SK-N-SH (cell line): ENCODE data around the gene SYNM. TPM values are rescaled to one million over a fixed set of nuclear protein-coding genes. Genes with fewer than 3 reads are reported as not detected.

ENCODE experiments used
- CTCF ChIA-PET: fragments of 300-600, 350-600 bp; formaldehyde crosslinking; extraction: SDS; loops from one replicate; lab custom pipeline; 2021; lab: Yijun Ruan, JAX
- POLR2A ChIA-PET: fragments of 350-600 bp; sonication (Branson Sonifier 250); formaldehyde crosslinking; extraction: SDS; loops from one replicate; lab custom pipeline; 2020; ENCODE audit warnings: antibody characterized with exemption, inconsistent platforms; lab: Yijun Ruan, JAX
- DNase-seq: peaks from one replicate; pipeline ENCODE4 v3.0.0; 2012
- H2AFZ ChIP-seq: fragments of 200-600 bp; sonication (generic); 2 replicates; pipeline ENCODE4 v1.8.1; 2016; ENCODE audit warnings: antibody characterized with exemption, mild to moderate bottlenecking, low read depth
- H3F3A ChIP-seq: fragments of 200-600 bp; sonication (generic); replicated peaks from 2 replicates; pipeline ENCODE3; 2016; ENCODE audit warnings: antibody characterized with exemption, mild to moderate bottlenecking; ENCODE audit not compliant: insufficient read depth
- H3K27ac ChIP-seq, 2 experiments: fragments of 200-500 bp in 1 of 2; fragments of 200-600 bp in 1 of 2; sonication (Bioruptor generic) in 1 of 2; sonication (generic), shearing (Covaris generic) in 1 of 2; 2 replicates each; pipeline versions ENCODE4 v1.5.1 to v1.6.1; 2014 to 2016; ENCODE audit warnings: low read depth in 2 of 2, inconsistent platforms in 1 of 2, low read length in 1 of 2, mild to moderate bottlenecking in 1 of 2, mixed read lengths in 1 of 2
- H3K27me3 ChIP-seq: fragments of 200-600 bp; sonication (generic), shearing (Covaris generic); 2 replicates; pipeline ENCODE4 v1.6.1; 2016; ENCODE audit warnings: mixed run types; ENCODE audit not compliant: insufficient read depth
- H3K36me3 ChIP-seq, 2 experiments: fragments of 200-500 bp in 1 of 2; fragments of 200-600 bp in 1 of 2; sonication (Bioruptor generic) in 1 of 2; sonication (generic) in 1 of 2; replicated peaks in 1 of 2; 2 replicates each; pipeline versions ENCODE3 to v1.5.1; 2014 to 2016; ENCODE audit warnings: low read length in 1 of 2, mild to moderate bottlenecking in 1 of 2; ENCODE audit not compliant: insufficient read depth in 2 of 2, control insufficient read depth in 1 of 2
- H3K4me1 ChIP-seq, 2 experiments: fragments of 200-500 bp in 1 of 2; fragments of 200-600 bp in 1 of 2; sonication (Bioruptor generic) in 1 of 2; sonication (generic), shearing (Covaris generic) in 1 of 2; 2 replicates each; pipeline versions ENCODE4 v1.5.1 to v1.6.1; 2014 to 2016; ENCODE audit warnings: low read depth in 1 of 2, low read length in 1 of 2, mixed run types in 1 of 2; ENCODE audit not compliant: insufficient read depth in 2 of 2, control insufficient read depth in 1 of 2
- H3K4me2 ChIP-seq: fragments of 200-600 bp; sonication (generic), shearing (Covaris generic); 2 replicates; pipeline ENCODE4 v1.6.1; 2017; ENCODE audit warnings: mixed run types
- H3K4me3 ChIP-seq, 2 experiments: fragments of 200-500 bp in 1 of 2; fragments of 200-600 bp in 1 of 2; sonication (Bioruptor generic) in 1 of 2; sonication (generic), shearing (Covaris generic) in 1 of 2; 2 replicates each; pipeline versions ENCODE4 v1.5.1 to v1.8.1; 2014 to 2016; ENCODE audit warnings: low read depth in 2 of 2, inconsistent platforms in 1 of 2, low read length in 1 of 2, mild to moderate bottlenecking in 1 of 2, mixed read lengths in 1 of 2, moderate library complexity in 1 of 2
- H3K79me2 ChIP-seq: fragments of 200-600 bp; sonication (generic); 2 replicates; pipeline ENCODE4 v1.8.1; 2017; ENCODE audit warnings: mild to moderate bottlenecking; ENCODE audit not compliant: insufficient read depth
- H3K9ac ChIP-seq: fragments of 200-600 bp; sonication (generic); 2 replicates; pipeline ENCODE4 v1.6.1; 2017; ENCODE audit warnings: mixed run types
- H3K9me2 ChIP-seq: fragments of 200-600 bp; sonication (generic); 2 replicates; pipeline ENCODE4 v1.6.1; 2017; ENCODE audit warnings: mixed run types
- H3K9me3 ChIP-seq: fragments of 200-600 bp; sonication (generic); 2 replicates; pipeline ENCODE4 v1.6.1; 2017; ENCODE audit warnings: mixed run types, mild to moderate bottlenecking, moderate library complexity
- H4K20me1 ChIP-seq: fragments of 200-600 bp; sonication (generic); 2 replicates; pipeline ENCODE4 v1.6.1; 2017; ENCODE audit warnings: mild to moderate bottlenecking, mixed run types; ENCODE audit not compliant: insufficient read depth
- EZH2phosphoT487 ChIP-seq: fragments of 200-600 bp; sonication (generic); IDR thresholded peaks from 2 replicates; pipeline ENCODE4 v1.6.1; 2017; ENCODE audit warnings: low read depth, mixed run types, mild to moderate bottlenecking, antibody characterized with exemption, moderate library complexity, borderline replicate concordance
- GABPA ChIP-seq: IDR thresholded peaks from 2 replicates; pipeline ENCODE4 v1.4.0; 2012; ENCODE audit warnings: low read depth, mild to moderate bottlenecking
- GATA2 ChIP-seq: sonication (generic); formaldehyde crosslinking; IDR thresholded peaks from 2 replicates; pipeline ENCODE4 v1.5.0; 2020; ENCODE audit warnings: mild to moderate bottlenecking, missing genetic modification reagents
- JUND ChIP-seq: IDR thresholded peaks from 2 replicates; pipeline ENCODE4 v1.4.0; 2012
- NFIC ChIP-seq: IDR thresholded peaks from 2 replicates; pipeline ENCODE4 v1.4.0; 2012; ENCODE audit warnings: borderline replicate concordance
- RCOR1 ChIP-seq: fragments of 150-350 bp; IDR thresholded peaks from 2 replicates; pipeline ENCODE4 v1.6.1; 2017; ENCODE audit warnings: antibody characterized with exemption, low read length
- RFX5 ChIP-seq: IDR thresholded peaks from 2 replicates; pipeline ENCODE4 v1.6.1; 2012; ENCODE audit warnings: mild to moderate bottlenecking, improper control_type of control experiment, low read length
- WGBS: methylation state at CpG from one replicate; pipeline ENCODE4 v1.1.6; 2017; ENCODE audit warnings: low lambda C conversion rate; 5-methylcytosine and 5-hydroxymethylcytosine counted together
- polyA plus RNA-seq, 3 experiments: library from polyadenylated mRNA; depleted of rRNA; stranded (reverse); fragments of >200 nt; gene quantifications; 2 replicates each; pipeline ENCODE4 v1.2.3, GENCODE V29; 2012
- TF ChIP-seq, protein P1 (sequence below): IDR thresholded peaks from 2 replicates; pipeline ENCODE4 v1.6.1; 2012; ENCODE audit warnings: mild to moderate bottlenecking, low read depth, low read length, moderate library complexity
- TF ChIP-seq, protein P2 (sequence below): fragments of 200-600 bp; sonication (generic); IDR thresholded peaks from 2 replicates; pipeline ENCODE4 v1.6.1; 2017; ENCODE audit warnings: antibody characterized with exemption, mild to moderate bottlenecking, moderate library complexity

Gene SYNM
- polyA plus RNA-seq, 1 of the 3 experiments (the other 2 are of a cell fraction), result 5.0 TPM

DNA sequence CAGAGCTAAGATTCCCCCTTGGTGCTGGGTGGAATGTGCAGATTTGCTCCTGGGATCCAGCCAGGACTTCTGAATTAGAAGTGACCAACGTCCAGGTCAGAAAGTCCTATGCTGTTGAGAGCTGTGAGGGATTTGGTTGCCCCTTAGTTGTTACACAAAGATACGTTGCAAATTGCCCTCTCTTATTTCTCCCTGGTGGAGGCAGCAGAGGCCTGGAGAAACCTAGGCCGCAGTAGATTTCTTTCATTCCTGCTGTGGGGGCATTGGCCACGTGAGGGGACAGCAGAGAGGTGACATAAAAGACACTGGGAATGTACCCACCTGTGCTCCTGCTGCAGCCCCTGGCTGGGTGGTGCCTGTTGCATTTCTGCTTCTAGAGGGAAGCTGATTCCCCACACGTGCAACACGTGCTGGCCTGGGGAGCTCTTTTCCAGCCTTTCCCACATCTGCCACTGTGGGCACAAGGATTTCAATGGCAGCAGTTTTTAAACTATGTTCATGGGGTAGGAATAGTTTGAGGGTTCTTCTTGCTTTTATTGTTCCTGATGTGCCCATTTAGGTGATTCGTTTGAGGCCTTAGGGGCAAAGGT, 65.7 kb downstream of the SYNM start:
- DNase-seq, result no peak

DNA sequence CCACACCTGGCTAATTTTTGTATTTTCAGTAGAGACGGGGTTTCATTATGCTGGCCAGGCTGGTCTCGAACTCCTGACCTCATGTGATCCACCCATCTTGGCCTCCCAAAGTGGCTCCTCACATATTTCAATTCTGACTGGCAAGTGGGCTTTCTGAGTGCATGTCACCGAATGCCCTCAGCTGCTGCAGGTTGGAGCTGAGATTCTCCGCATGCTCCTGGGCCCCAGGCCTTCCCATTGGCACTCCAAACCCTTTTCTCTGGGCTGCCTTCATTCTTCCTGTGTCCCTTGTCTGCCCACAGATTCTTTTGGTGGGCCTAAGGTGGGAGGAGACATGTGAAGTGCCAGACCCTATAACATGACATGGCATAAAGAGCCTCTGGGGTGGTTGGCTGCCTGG, 67.3 kb downstream of the SYNM start:
- H4K20me1 ChIP-seq, result no peaks in the 10 kb centered on the region
- no peaks in the 10 kb centered on the region for H3K9me3 ChIP-seq
- H3K36me3 ChIP-seq, result no peaks in the 10 kb centered on the region
- H3K4me2 ChIP-seq, result no peak overlapping the region
- CTCF ChIA-PET, result interaction anchor here (1.0 kb wide), 1 partner anchor 29 kb away, joined by 3 read pairs; no protein-coding TSS in a partner anchor
- TF ChIP-seq, protein P1, sequence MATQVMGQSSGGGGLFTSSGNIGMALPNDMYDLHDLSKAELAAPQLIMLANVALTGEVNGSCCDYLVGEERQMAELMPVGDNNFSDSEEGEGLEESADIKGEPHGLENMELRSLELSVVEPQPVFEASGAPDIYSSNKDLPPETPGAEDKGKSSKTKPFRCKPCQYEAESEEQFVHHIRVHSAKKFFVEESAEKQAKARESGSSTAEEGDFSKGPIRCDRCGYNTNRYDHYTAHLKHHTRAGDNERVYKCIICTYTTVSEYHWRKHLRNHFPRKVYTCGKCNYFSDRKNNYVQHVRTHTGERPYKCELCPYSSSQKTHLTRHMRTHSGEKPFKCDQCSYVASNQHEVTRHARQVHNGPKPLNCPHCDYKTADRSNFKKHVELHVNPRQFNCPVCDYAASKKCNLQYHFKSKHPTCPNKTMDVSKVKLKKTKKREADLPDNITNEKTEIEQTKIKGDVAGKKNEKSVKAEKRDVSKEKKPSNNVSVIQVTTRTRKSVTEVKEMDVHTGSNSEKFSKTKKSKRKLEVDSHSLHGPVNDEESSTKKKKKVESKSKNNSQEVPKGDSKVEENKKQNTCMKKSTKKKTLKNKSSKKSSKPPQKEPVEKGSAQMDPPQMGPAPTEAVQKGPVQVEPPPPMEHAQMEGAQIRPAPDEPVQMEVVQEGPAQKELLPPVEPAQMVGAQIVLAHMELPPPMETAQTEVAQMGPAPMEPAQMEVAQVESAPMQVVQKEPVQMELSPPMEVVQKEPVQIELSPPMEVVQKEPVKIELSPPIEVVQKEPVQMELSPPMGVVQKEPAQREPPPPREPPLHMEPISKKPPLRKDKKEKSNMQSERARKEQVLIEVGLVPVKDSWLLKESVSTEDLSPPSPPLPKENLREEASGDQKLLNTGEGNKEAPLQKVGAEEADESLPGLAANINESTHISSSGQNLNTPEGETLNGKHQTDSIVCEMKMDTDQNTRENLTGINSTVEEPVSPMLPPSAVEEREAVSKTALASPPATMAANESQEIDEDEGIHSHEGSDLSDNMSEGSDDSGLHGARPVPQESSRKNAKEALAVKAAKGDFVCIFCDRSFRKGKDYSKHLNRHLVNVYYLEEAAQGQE, result no peak
- no peak for TF ChIP-seq JUND
- no peak for TF ChIP-seq NFIC
- no peak for TF ChIP-seq RFX5
- TF ChIP-seq GABPA, result no peak
- TF ChIP-seq RCOR1, result no peak
- no peak overlapping the region for H3K4me3 ChIP-seq
- DNase-seq, result no peak
- 93% methylated on average over 4 of the region's 4 CpGs for WGBS
- peaks cover 14 to 16% of the 10 kb centered on the region in 2 experiments for H3K4me1 ChIP-seq
- no peak overlapping the region for H2AFZ ChIP-seq
- peaks cover 8% of the 10 kb centered on the region for H3F3A ChIP-seq
- H3K27ac ChIP-seq, result no peak overlapping the region
- H3K27me3 ChIP-seq, result no peaks in the 10 kb centered on the region
- no peak overlapping the region for H3K9ac ChIP-seq
- POLR2A ChIA-PET, result interaction anchor here (0.7 kb wide), 1 partner anchor 41 kb away, joined by 3 read pairs; no protein-coding TSS in a partner anchor
- no peaks in the 10 kb centered on the region for H3K79me2 ChIP-seq
- H3K9me2 ChIP-seq, result no peaks in the 10 kb centered on the region

More for the DNA sequence above, 65.7 kb downstream of the SYNM start:
- Histone ChIP-seq H3K4me3 (no peak overlapping the region), H3F3A (peaks cover 5% of the 10 kb centered on the region), H3K27me3 (no peaks in the 10 kb centered on the region), H3K4me1 (peaks cover 5 to 11% of the 10 kb centered on the region in 2 experiments; a peak in 3 of 4 replicates), H2AFZ (no peak overlapping the region), H3K36me3 (no peaks in the 10 kb centered on the region), H3K9me3 (no peaks in the 10 kb centered on the region), H3K9me2 (no peaks in the 10 kb centered on the region), H3K4me2 (no peak overlapping the region), H3K27ac (peak overlapping the region in 1 of 2 experiments; percentile 5; a peak in 1 of 4 replicates), H4K20me1 (no peaks in the 10 kb centered on the region), H3K9ac (no peak overlapping the region)
- POLR2A ChIA-PET, result no interaction called here
- 90% methylated on average over 7 of the region's 7 CpGs for WGBS
- TF ChIP-seq, protein P2, sequence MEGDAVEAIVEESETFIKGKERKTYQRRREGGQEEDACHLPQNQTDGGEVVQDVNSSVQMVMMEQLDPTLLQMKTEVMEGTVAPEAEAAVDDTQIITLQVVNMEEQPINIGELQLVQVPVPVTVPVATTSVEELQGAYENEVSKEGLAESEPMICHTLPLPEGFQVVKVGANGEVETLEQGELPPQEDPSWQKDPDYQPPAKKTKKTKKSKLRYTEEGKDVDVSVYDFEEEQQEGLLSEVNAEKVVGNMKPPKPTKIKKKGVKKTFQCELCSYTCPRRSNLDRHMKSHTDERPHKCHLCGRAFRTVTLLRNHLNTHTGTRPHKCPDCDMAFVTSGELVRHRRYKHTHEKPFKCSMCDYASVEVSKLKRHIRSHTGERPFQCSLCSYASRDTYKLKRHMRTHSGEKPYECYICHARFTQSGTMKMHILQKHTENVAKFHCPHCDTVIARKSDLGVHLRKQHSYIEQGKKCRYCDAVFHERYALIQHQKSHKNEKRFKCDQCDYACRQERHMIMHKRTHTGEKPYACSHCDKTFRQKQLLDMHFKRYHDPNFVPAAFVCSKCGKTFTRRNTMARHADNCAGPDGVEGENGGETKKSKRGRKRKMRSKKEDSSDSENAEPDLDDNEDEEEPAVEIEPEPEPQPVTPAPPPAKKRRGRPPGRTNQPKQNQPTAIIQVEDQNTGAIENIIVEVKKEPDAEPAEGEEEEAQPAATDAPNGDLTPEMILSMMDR, result 0 out of 2 replicates have a peak, but pooled peaks have one; percentile 8
- no peak for TF ChIP-seq EZH2phosphoT487
- TF ChIP-seq GATA2 (CRISPR knock-in tag), result no peak
- TF ChIP-seq, protein P1, result no peak
- TF ChIP-seq, all 33 proteins: peak for 1
- H3K79me2 ChIP-seq, result no peaks in the 10 kb centered on the region
- CTCF ChIA-PET, result interaction anchor here (0.5 to 1.3 kb wide), 3 partner anchors 65 to 589 kb away, joined by 3 to 4 read pairs (median 3); partner anchors contain the start of gene SYNM
